Hematopoietic multipotent progenitor cell (in vitro differentiated cells): ENCODE results near the gene IL6R. TPM values are rescaled to one million over a fixed set of nuclear protein-coding genes. Genes with fewer than 3 reads are reported as not detected.
A peak's percentile ranks its signal among the peaks of the same experiment; 100 is the strongest.
"Not testable (repeated sequence)": the region's sequence is repeated elsewhere in the genome, so short reads cannot be mapped to it uniquely, and the experiment has no call there.

ENCODE experiments used
- DNase-seq, 3 donors: peaks; one replicate each; pipeline ENCODE4 v3.0.0-alpha.2; 2011 to 2015; ENCODE audit warnings: low read depth in 2 of 3, low spot score in 2 of 3
- total RNA-seq: library from RNA; depleted of rRNA; stranded (reverse); fragments of >200 nt; gene quantifications from one replicate; pipeline ENCODE4 v1.2.3, GENCODE V29; 2012

IL6R gene
- total RNA-seq = 110 TPM

GRCh38 chr1:154404984-154405746 is at the start of gene IL6R:
Gene IL6R (plus strand): TSS chr1:154405343. CDS start chr1:154405630, 287 bp downstream.
- DNase-seq = peak; percentile 59 to 95 (median 91)

- no peak for DNase-seq
Measured at GRCh38 chr1:154358519-154358918, 46.6 kb upstream of the IL6R start.

- no peak for DNase-seq
Measured at GRCh38 chr1:154360288-154360687, 44.9 kb upstream of the IL6R start.

DNA sequence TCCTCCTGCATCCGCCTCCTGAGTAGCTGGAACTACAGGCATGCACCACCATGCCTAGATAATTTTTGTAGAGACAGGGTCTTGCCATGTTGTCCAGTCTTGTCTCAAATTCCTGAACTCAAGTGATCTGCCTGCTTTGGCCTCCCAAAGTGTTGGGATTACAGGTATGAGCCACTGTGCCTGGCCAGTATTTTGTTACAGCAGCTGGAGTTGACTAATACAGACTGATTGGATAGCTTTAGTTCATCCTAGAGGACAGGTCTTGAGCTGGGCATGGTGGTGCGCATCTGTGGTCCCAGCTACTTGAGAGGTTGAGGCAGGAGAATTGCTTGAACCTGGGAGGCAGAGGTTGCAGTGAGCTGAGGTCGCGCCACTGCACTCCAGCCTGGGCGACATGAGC is 44.3 kb upstream of the IL6R start:
- DNase-seq = not testable (repeated sequence)

DNA sequence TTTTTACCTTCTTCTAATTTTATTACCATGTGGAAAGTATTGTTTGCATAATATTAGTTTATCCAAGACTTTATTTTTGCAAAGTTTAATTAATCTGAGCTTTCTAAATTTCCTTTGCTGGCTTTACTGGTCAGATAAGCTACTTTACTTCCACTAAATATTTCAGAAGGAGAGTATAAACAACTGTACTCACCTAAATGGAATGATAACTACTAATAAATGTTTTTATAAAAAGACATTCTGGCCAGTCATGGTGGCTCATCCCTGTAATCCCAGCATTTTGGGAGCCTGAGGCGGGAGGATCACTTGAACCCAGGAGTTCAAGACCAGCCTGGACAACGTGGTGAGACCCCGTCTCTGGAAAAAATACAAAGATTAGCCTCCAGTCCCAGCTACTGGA is 43.8 kb upstream of the IL6R start:
- no peak for DNase-seq

DNA sequence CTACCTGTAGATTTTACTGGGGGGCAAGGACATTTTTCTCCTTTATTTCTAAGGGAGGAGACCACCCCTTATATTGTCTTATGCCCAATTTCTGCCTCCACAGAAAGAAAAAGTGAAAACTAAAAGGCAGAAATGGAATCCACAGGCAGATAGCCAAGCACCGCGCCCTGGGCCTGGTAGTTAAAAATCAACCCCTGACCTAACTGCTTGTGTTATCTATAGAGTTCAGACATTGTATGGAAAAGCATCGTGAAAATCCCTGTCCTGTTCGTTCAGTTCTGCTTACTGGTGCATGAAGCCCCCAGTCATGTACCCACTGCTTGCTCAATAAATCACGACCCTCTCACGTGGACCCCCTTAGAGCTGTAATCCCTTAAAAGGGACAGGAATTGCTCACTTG is 33.7 kb upstream of the IL6R start:
- no peak for DNase-seq

DNA sequence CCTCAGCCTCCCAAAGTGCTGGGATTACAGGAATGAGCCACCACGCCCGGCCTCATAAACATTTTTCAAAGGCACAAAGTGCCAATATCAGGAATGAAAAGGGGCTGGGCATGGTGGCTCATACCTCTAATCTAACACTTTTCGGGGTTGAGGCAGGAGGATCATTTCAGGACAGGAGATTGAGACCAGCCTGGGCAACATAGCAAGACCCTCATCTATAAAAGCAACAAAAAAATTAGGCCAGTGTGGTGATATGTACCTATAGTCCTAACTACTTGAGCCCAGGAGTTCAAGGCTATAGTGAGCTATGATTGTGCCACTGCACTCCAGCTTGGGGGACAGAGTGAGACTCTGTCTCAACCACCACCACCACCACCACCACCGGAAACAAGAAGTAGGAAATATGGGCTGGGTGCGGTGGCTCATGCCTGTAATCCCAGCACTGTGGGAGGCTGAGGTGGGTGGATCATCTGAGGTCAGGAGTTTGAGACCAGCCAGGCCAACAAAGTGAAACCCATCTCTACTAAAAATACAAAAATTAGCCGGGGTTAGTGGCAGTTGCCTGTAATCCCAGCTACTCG is 31.3 kb upstream of the IL6R start:
- not testable (repeated sequence) for DNase-seq

GRCh38 chr1:154379301-154379700 is 25.8 kb upstream of the IL6R start:
- no peak for DNase-seq

- no peak for DNase-seq
Measured at GRCh38 chr1:154384650-154385489, 20.3 kb upstream of the IL6R start.

- DNase-seq = no peak
Measured at GRCh38 chr1:154386643-154387352, 18.3 kb upstream of the IL6R start.

DNA sequence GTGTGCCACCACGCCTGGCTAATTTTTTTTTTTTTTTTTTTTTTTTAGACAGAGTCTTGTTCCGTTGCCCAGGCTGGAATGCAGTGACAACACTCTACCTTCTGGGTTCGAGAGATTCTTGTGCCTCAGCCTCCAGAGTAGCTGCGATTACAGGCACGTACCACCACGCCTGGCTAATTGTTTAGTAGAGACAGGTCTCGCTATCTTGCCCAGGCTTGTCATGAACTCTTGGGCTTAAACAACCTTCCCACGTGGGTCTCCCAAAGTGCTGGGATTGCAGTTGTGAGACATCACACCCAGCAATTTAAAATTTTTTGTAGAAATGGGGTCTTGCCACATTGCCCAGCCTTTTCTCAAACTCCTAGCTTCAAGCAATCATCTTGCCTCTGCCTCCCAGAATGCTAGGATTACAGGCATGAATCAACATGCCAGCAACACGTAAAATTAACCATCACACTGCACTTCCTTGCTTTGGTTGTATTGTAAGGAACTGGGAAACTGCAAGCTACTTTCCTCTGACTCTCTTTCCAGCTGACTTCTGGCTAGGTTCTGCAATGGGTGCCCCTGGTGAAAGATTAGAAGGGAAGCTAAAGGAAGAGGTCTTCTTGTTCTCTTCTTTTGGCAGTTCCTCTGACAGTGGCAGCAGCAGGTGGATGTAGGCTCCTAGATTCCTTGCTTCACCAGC is 13.9 kb upstream of the IL6R start:
- DNase-seq = no peak

DNA sequence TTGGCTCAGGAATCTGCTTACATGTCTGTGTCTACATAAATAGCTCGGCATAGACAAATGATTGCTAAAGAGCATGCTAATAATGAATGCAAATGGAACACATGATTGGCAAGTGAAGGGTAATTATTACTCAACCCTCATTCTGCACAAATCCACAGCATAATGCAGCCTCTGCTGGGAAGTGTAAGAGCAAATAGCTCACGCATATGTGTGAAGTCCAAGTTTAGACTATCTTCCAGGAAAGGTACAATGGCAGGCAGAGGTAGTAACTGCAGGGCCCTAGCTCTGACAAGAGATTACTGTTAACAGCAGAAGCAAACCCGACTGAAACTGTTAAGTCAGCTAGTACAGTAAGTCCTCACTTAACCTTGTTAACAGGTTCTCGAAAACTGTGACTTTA is 7.0 kb upstream of the IL6R start:
- no peak for DNase-seq

DNA sequence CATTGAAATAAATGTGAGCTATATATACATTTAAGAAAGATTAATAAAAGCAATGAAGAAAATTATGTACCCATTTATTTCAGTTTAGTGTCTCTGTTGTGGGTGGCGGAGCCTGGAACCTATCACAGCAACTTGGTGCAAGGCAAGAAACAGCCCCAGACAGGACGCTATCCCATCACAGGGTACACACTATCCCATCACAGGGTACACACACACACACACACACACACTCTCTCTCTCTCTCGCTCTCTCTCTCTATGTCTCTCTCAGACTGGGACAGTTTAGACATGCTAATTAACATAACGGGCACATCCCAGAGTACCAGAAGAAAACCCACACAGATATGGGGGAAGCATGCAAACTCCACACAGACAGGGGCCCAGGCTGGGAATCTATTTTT is 6.5 kb upstream of the IL6R start:
- no peak for DNase-seq

DNA sequence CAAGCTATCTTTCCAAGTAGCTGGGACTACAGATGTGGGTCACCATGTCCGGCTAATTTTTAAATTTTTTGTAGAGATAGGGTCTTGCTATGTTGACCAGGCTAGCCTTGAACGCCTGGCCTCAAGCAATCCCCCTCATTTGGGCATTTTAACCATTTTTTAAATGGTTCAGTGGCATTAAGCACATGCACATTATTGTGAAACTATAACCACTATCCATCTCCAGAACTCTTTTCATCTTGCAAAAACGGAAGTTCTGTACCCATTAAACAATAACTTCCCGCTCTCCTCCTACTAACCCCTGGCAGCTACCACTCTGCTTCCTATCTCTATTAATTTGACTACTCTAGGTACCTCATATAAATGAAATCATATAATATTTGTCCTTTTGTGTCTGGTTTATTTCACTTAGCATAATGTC is 4.8 kb upstream of the IL6R start:
- DNase-seq = peak in 1 of 3 donors; percentile 51

GRCh38 chr1:154402409-154402921 is 2.7 kb upstream of the IL6R start:
- DNase-seq = no peak

DNA sequence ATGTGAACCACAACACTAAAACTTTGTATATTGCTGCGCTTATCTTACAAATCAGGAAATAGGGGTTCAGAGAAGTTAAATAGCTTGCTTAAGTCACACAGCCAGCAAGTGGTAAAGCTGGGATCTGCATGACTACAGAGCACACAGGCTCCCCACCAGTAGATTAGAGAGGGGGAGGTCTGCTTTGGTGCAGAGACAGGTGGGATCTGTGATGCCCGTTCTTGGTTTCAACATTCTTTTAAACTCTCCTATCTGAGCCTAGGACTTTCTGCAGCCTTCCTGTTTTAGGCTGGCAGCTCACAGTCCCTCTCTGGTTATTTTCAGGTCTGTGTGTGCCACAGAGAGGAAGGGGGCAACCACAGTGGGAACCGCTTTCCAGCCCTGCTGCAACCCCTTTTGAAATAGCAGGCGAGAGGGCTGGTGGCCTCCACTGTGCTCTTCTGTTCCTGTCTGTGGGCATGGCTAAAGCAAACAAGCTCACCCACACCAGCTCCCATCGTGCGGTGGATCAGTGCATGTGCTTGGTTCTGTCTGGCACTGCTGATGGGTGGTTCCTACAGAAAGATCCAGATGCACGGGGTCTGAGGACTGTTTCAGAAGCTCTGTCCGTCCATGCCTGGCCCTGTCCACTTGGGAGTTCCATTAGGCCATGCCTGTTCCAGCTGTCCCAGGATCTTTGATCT is 1.7 kb upstream of the IL6R start:
- DNase-seq = peak in 1 of 3 donors; percentile 59

- DNase-seq = no peak
Measured at GRCh38 chr1:154403983-154404382, 1.2 kb upstream of the IL6R start.

GRCh38 chr1:154404511-154404931 is 622 bp upstream of the IL6R start:
- no peak for DNase-seq

DNA sequence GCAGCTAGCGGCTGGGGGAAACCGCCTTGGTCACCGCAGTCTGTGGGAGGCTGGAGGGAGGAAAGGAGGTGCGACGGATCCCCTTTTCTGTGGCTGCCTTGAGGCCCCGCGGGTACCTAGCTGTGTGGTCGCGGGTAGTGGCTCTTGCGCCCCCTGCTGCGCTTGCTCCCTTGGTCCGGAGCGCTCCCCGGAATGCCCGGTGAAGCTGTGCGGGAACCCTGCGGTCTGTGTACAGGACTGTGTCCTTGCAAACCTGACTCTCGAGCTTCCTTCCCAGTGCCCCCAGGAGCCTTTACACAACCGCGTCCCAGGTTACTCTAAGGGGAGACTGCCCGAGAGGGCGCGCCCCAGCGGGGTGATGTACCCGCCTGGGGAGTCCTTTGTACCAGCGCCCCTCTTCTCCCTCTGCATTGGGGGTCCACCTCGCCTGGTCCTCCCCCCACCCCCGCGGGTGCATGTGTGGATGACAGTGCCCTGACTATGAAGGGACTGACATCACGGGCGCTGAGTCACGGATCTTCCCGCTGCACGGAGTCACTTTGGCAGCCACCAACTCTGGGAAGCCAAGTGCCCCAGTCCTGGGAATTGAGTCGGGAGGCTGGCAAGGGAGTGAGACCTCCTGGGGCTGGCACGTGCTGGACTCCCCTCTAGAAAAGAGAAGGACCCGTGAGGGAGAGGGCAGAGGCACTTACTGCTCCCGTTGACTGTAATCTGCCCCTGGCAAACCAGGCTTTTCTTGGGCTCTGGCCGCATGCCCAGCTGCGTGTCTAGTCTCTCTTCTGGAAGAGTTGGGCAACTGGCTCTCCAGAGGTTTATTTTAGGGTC is 816 bp downstream of the IL6R start:
- peak in 2 of 3 donors; percentile 57 to 64 for DNase-seq
